Measurements from ENCODE around the gene TMEM205. TPM values are rescaled to one million over a fixed set of nuclear protein-coding genes. Genes with fewer than 3 reads are reported as not detected.

Gene TMEM205
- total and polyA plus RNA-seq, 2 of the 13 experiments (the other 11 are each of a cell fraction or from before 2014, with no cell fraction given): 45.5 to 98.7 TPM

GRCh38 chr19:11335449-11336146 lies 10.5 kb downstream of the TMEM205 start (continued):
- TF ChIP-seq HMG20A (CRISPR knock-in tag; IDR thresholded peaks at IDR 0.05; ENCODE audit: borderline replicate concordance) (no peak), GRHL1 (CRISPR knock-in tag; conservative IDR thresholded peaks at IDR 0.05) (no peak), CHCHD3 (CRISPR knock-in tag; IDR thresholded peaks at IDR 0.05) (no peak), JUND (CRISPR knock-in tag; IDR thresholded peaks at IDR 0.05) (peak; percentile 86), ZNF687 (CRISPR knock-in tag; IDR thresholded peaks at IDR 0.05) (no peak; the same call in 1 of the 2 replicates), ZNF224 (CRISPR knock-in tag; IDR thresholded peaks at IDR 0.05) (no peak), ZSCAN22 (CRISPR knock-in tag; IDR thresholded peaks at IDR 0.05) (peak; percentile 96), ZNF280B (CRISPR knock-in tag; IDR thresholded peaks at IDR 0.05; ENCODE audit: borderline replicate concordance) (no peak), ZNF543 (CRISPR knock-in tag; IDR thresholded peaks at IDR 0.05) (no peak), RORA (CRISPR knock-in tag; IDR thresholded peaks at IDR 0.05) (no peak)
- TF ChIP-seq, protein P1, sequence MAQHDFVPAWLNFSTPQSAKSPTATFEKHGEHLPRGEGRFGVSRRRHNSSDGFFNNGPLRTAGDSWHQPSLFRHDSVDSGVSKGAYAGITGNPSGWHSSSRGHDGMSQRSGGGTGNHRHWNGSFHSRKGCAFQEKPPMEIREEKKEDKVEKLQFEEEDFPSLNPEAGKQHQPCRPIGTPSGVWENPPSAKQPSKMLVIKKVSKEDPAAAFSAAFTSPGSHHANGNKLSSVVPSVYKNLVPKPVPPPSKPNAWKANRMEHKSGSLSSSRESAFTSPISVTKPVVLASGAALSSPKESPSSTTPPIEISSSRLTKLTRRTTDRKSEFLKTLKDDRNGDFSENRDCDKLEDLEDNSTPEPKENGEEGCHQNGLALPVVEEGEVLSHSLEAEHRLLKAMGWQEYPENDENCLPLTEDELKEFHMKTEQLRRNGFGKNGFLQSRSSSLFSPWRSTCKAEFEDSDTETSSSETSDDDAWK (CRISPR knock-in tag; IDR thresholded peaks at IDR 0.05): no peak
- TF ChIP-seq, protein P2, sequence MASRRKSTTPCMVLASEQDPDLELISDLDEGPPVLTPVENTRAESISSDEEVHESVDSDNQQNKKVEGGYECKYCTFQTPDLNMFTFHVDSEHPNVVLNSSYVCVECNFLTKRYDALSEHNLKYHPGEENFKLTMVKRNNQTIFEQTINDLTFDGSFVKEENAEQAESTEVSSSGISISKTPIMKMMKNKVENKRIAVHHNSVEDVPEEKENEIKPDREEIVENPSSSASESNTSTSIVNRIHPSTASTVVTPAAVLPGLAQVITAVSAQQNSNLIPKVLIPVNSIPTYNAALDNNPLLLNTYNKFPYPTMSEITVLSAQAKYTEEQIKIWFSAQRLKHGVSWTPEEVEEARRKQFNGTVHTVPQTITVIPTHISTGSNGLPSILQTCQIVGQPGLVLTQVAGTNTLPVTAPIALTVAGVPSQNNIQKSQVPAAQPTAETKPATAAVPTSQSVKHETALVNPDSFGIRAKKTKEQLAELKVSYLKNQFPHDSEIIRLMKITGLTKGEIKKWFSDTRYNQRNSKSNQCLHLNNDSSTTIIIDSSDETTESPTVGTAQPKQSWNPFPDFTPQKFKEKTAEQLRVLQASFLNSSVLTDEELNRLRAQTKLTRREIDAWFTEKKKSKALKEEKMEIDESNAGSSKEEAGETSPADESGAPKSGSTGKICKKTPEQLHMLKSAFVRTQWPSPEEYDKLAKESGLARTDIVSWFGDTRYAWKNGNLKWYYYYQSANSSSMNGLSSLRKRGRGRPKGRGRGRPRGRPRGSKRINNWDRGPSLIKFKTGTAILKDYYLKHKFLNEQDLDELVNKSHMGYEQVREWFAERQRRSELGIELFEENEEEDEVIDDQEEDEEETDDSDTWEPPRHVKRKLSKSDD (CRISPR knock-in tag; IDR thresholded peaks at IDR 0.05; ENCODE audit: low read depth): no peak
- TF ChIP-seq, protein P3, sequence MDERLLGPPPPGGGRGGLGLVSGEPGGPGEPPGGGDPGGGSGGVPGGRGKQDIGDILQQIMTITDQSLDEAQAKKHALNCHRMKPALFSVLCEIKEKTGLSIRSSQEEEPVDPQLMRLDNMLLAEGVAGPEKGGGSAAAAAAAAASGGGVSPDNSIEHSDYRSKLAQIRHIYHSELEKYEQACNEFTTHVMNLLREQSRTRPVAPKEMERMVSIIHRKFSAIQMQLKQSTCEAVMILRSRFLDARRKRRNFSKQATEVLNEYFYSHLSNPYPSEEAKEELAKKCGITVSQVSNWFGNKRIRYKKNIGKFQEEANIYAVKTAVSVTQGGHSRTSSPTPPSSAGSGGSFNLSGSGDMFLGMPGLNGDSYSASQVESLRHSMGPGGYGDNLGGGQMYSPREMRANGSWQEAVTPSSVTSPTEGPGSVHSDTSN (CRISPR knock-in tag; IDR thresholded peaks at IDR 0.05): no peak
- TF ChIP-seq, protein P4, sequence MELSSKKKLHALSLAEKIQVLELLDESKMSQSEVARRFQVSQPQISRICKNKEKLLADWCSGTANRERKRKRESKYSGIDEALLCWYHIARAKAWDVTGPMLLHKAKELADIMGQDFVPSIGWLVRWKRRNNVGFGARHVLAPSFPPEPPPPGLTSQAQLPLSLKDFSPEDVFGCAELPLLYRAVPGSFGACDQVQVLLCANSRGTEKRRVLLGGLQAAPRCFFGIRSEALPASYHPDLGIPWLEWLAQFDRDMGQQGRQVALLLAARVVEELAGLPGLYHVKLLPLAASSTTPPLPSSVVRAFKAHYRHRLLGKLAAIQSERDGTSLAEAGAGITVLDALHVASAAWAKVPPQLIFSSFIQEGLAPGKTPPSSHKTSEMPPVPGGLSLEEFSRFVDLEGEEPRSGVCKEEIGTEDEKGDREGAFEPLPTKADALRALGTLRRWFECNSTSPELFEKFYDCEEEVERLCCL (CRISPR knock-in tag; IDR thresholded peaks at IDR 0.05; ENCODE audit: borderline replicate concordance): no peak
